Measurements from ENCODE around the gene SZT2. TPM values are rescaled to one million over a fixed set of nuclear protein-coding genes. Genes with fewer than 3 reads are reported as not detected.
"Not testable (repeated sequence)": the region's sequence is repeated elsewhere in the genome, so short reads cannot be mapped to it uniquely, and the experiment has no call there.

SZT2 gene
- total RNA-seq, 1 donor from 2014 or later: 10.6 TPM

- no peak for TF ChIP-seq CTCF (conservative IDR thresholded peaks at IDR 0.05; ENCODE audit: low read depth, low read length)
- peak overlapping the region; percentile 94 for H3K4me3 ChIP-seq (ENCODE audit: low read depth, low read length)
- DNase-seq (ENCODE audit: low read depth): no peak
Observed at GRCh38 chr1:43367026-43367903, 22.4 kb upstream of the SZT2 start.

GRCh38 chr1:43367904-43368645, 21.6 kb upstream of the SZT2 start, which contains the start of gene ELOVL1:
Gene ELOVL1 (minus strand): TSS chr1:43368011. CDS start chr1:43365609, 2,402 bp downstream.
- no peak for DNase-seq (ENCODE audit: low read depth)
- peak within 1 kb of the TSS; percentile 94 for H3K4me3 ChIP-seq (ENCODE audit: low read depth, low read length)
- TF ChIP-seq CTCF (conservative IDR thresholded peaks at IDR 0.05; ENCODE audit: low read depth, low read length): peak; percentile 25

GRCh38 chr1:43368646-43369020, 21.1 kb upstream of the SZT2 start:
- no peak for DNase-seq (ENCODE audit: low read depth)
- no peak for TF ChIP-seq CTCF (conservative IDR thresholded peaks at IDR 0.05; ENCODE audit: low read depth, low read length)
- peak overlapping the region; percentile 94 for H3K4me3 ChIP-seq (ENCODE audit: low read depth, low read length)

- not testable (repeated sequence) for H3K4me3 ChIP-seq (ENCODE audit: low read depth, low read length); DNase-seq (ENCODE audit: low read depth)
Observed at GRCh38 chr1:43369779-43370178, 19.9 kb upstream of the SZT2 start.

- TF ChIP-seq CTCF (conservative IDR thresholded peaks at IDR 0.05; ENCODE audit: low read depth, low read length): no peak
- no peak overlapping the region for H3K4me3 ChIP-seq (ENCODE audit: low read depth, low read length)
- no peak for DNase-seq (ENCODE audit: low read depth)
Observed at GRCh38 chr1:43370564-43370963, 19.1 kb upstream of the SZT2 start.

- no peak overlapping the region for H3K4me3 ChIP-seq (ENCODE audit: low read depth, low read length)
- TF ChIP-seq CTCF (conservative IDR thresholded peaks at IDR 0.05; ENCODE audit: low read depth, low read length): no peak
- no peak for DNase-seq (ENCODE audit: low read depth)
Observed at GRCh38 chr1:43372172-43372571, 17.5 kb upstream of the SZT2 start.

Measured in epithelial cell of proximal tubule (primary cell).